Stimulated activated CD4-positive, alpha-beta T cell treated with anti-CD3 and anti-CD28 coated beads, Interleukin-12 subunit alpha, Interleukin-12 subunit beta, amount 100 ng/mL, for 4 hours (primary cell): ENCODE results near the gene PRRT1B.

Experiments
- DNase-seq: peaks from one replicate; pipeline ENCODE4 v3.0.0-alpha.2; 2020

The PRRT1B gene

GRCh38 chr9:131601683-131602181 lies 56.4 kb downstream of the PRRT1B start:
- DNase-seq, result no peak

- DNase-seq, result no peak
These were observed 57.9 kb downstream of the PRRT1B start for GRCh38 chr9:131603199-131603598.

DNA sequence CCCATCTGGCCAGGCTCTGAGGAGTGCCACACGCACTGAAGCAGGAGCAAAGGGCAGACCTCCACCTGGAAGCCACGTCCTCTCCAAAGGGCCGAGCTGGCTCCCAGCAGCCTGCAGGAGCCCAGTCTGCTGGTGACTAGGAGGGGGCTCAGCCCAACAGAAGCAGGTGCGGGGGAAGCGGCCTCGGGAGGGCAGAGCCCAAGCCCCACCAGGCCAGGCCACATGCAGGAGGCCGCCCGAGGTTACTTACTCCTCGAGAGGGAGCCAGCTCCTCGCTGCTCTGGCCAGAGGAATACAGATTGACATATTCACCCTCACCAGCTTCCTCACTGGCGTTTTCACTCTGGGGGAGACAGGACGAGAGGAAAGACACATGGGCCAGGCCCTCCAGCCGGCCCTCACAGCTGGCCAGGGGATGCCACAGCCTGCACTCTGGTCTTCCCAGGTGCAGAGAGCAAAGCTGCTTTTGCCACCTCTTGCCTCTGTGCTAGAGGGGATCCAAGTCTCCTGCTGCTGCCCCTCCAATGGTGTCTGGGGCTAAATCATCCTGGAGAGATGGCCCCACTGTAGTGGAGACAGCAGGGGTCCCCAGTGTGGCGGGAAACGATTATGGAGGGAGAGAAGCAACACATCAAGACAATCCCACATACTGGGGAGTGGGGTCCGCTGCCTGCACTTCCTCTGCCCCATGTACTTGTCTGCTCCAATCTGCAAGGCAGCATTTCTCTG lies 58.6 kb downstream of the PRRT1B start:
- no peak for DNase-seq

- no peak for DNase-seq
These were observed 60.7 kb downstream of the PRRT1B start for GRCh38 chr9:131605770-131606590.

DNA sequence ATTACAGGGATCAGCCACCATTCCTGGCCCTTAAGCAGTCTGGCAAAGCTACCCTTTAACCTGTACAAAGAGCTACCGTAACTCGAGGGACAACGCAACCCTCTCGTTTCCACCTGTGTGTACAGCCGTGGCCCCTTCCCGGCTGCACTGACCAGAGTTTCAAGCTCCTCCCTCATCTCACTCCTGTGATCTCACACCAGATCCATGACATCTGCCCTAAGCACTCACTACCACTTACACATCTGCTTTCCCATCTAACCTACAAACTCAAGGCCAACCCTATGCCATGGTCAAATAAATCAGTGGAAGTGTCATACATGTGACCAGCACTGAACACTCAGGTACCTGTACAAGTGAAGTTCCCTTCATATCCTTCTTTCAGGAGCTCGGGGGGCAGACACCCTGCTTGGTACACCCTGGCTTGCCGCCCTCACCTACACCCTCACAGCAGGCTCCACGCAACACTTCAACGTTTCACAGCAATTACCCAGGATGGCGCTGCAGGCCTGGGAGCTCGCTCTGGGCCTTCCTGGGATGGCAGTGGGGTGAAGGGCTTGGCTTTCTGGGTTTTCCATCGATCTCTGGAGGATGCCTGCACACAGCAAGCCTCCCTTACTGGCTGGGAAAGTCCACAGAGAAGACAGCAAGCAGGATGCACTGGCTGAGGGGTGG lies 61.7 kb downstream of the PRRT1B start:
- DNase-seq, result no peak

- DNase-seq, result no peak
These were observed 62.3 kb downstream of the PRRT1B start for GRCh38 chr9:131607591-131607990.

GRCh38 chr9:131608493-131609037 lies 63.2 kb downstream of the PRRT1B start:
- no peak for DNase-seq
